TTC549 (cell line): ENCODE results near the gene NUP98.
"Not testable (repeated sequence)": the region's sequence is repeated elsewhere in the genome, so short reads cannot be mapped to it uniquely, and the experiment has no call there.

Experiments used
- FAIRE-seq: peaks from 2 replicates; lab custom pipeline; 2012; peaks lifted over from hg19 to GRCh38; lab: Jason Lieb, UNC

NUP98 gene

GRCh38 chr11:3825473-3826154, 28.3 kb upstream of the NUP98 start:
- no peak for FAIRE-seq

- FAIRE-seq: peak; percentile 36
Measured at GRCh38 chr11:3824714-3825472, 27.5 kb upstream of the NUP98 start.

GRCh38 chr11:3823762-3824506, 26.6 kb upstream of the NUP98 start:
- FAIRE-seq: no peak

- no peak for FAIRE-seq
Measured at GRCh38 chr11:3823303-3823702, 25.9 kb upstream of the NUP98 start.

GRCh38 chr11:3822312-3822711, 25.0 kb upstream of the NUP98 start:
- no peak for FAIRE-seq

- FAIRE-seq: no peak
Measured at GRCh38 chr11:3820971-3821370, 23.6 kb upstream of the NUP98 start.

GRCh38 chr11:3817181-3817800, 19.9 kb upstream of the NUP98 start:
- no peak for FAIRE-seq

- no peak for FAIRE-seq
Measured at GRCh38 chr11:3816673-3817072, 19.3 kb upstream of the NUP98 start.

- FAIRE-seq: no peak
Measured at GRCh38 chr11:3815845-3816244, 18.5 kb upstream of the NUP98 start.

GRCh38 chr11:3814832-3815231, 17.5 kb upstream of the NUP98 start:
- not testable (repeated sequence) for FAIRE-seq

GRCh38 chr11:3810951-3811350, 13.6 kb upstream of the NUP98 start:
- no peak for FAIRE-seq

GRCh38 chr11:3810446-3810845, 13.1 kb upstream of the NUP98 start:
- no peak for FAIRE-seq

- no peak for FAIRE-seq
Measured at GRCh38 chr11:3809624-3809928, 12.2 kb upstream of the NUP98 start.

GRCh38 chr11:3808861-3809623, 11.7 kb upstream of the NUP98 start:
- no peak for FAIRE-seq

- FAIRE-seq: no peak
Measured at GRCh38 chr11:3807909-3808860, 10.8 kb upstream of the NUP98 start, which contains the start of gene PGAP2. PGAP2 (plus strand) TSS chr11:3808560; CDS start chr11:3811260, 2,700 bp downstream.

GRCh38 chr11:3803726-3804495, 6.6 kb upstream of the NUP98 start:
- no peak for FAIRE-seq

GRCh38 chr11:3802011-3802790, 4.8 kb upstream of the NUP98 start:
- FAIRE-seq: no peak

- no peak for FAIRE-seq
Measured at GRCh38 chr11:3799873-3800272, 2.5 kb upstream of the NUP98 start.

GRCh38 chr11:3799143-3799542, 1.8 kb upstream of the NUP98 start:
- no peak for FAIRE-seq
